ENCODE results near the gene ZBTB18. TPM values are rescaled to one million over a fixed set of nuclear protein-coding genes. Genes with fewer than 3 reads are reported as not detected.

ZBTB18 gene
- polyA plus RNA-seq, 3 donors, result 3.0 to 45.5 (median 3.6) TPM

GRCh38 chr1:244005455-244005854, 45.6 kb upstream of the ZBTB18 start:
- no peak for DNase-seq
- Mint-ChIP-seq H3K36me3 (no peaks in the 10 kb centered on the region), H3K4me3 (no peak overlapping the region), H3K27me3 (ENCODE audit: low read depth in 3 of 3) (peaks cover 0 to 6% (median 0%) of the 10 kb centered on the region in 3 donors), H3K9me3 (no peaks in the 10 kb centered on the region), H3K4me1 (peaks cover 19% of the 10 kb centered on the region), H3K27ac (no peak overlapping the region)
- no peak overlapping the region for H3K4me2 ChIP-seq (replicated peaks; ENCODE audit: extremely low read depth, low read length, poor library complexity, severe bottlenecking)
- no peak overlapping the region for H3K9ac ChIP-seq (ENCODE audit: insufficient read depth, low read length, poor library complexity, severe bottlenecking)
- H3K36me3 ChIP-seq (replicated peaks in 1 of 2; ENCODE audit: control insufficient read depth in 1 of 2, insufficient read depth in 2 of 2, low read length in 2 of 2), result no peaks in the 10 kb centered on the region
- H2AFZ ChIP-seq (ENCODE audit: insufficient read depth, low read depth, low read length, poor library complexity, severe bottlenecking), result no peak overlapping the region
- H3K27ac ChIP-seq (ENCODE audit: low read depth in 1 of 2, low read length in 2 of 2), result no peak overlapping the region
- no peaks in the 10 kb centered on the region for H4K20me1 ChIP-seq (ENCODE audit: insufficient read depth, low read length)
- no peaks in the 10 kb centered on the region for H3K27me3 ChIP-seq (ENCODE audit: control insufficient read depth in 2 of 2, insufficient read depth in 2 of 2, low read length in 2 of 2)
- peaks cover 9 to 13% of the 10 kb centered on the region in 2 donors for H3K4me1 ChIP-seq (ENCODE audit: control insufficient read depth in 1 of 2, insufficient read depth in 2 of 2, low read length in 2 of 2)
- no peak overlapping the region for H3K4me3 ChIP-seq (replicated peaks in 1 of 3; ENCODE audit: low read depth in 2 of 3, low read length in 3 of 3)
- 100% methylated on average over 2 of the region's 3 CpGs for WGBS (ENCODE audit: insufficient coverage)
- no peak for TF ChIP-seq CTCF (IDR thresholded peaks at IDR 0.05)
- H3K9me3 ChIP-seq (replicated peaks in 1 of 2; ENCODE audit: control insufficient read depth in 1 of 2, insufficient read depth in 1 of 2, low read length in 2 of 2), result no peaks in the 10 kb centered on the region
- H3K79me2 ChIP-seq (ENCODE audit: insufficient read depth, low read length), result no peaks in the 10 kb centered on the region
- intact Hi-C loops (cut with micrococcal nuclease), result no loop called here

- peaks cover 27% of the 10 kb centered on the region for H3K4me1 Mint-ChIP-seq
- Histone ChIP-seq H3K27ac (ENCODE audit: low read depth in 1 of 2, low read length in 2 of 2) (no peak overlapping the region), H3K9me3 (replicated peaks in 1 of 2; ENCODE audit: control insufficient read depth in 1 of 2, insufficient read depth in 1 of 2, low read length in 2 of 2) (no peaks in the 10 kb centered on the region), H2AFZ (ENCODE audit: insufficient read depth, low read depth, low read length, poor library complexity, severe bottlenecking) (no peak overlapping the region), H3K4me3 (replicated peaks in 1 of 3; ENCODE audit: low read depth in 2 of 3, low read length in 3 of 3) (no peak overlapping the region), H3K79me2 (ENCODE audit: insufficient read depth, low read length) (no peaks in the 10 kb centered on the region), H3K9ac (ENCODE audit: insufficient read depth, low read length, poor library complexity, severe bottlenecking) (no peak overlapping the region), H4K20me1 (ENCODE audit: insufficient read depth, low read length) (no peaks in the 10 kb centered on the region), H3K36me3 (replicated peaks in 1 of 2; ENCODE audit: control insufficient read depth in 1 of 2, insufficient read depth in 2 of 2, low read length in 2 of 2) (no peaks in the 10 kb centered on the region), H3K4me1 (ENCODE audit: control insufficient read depth in 1 of 2, insufficient read depth in 2 of 2, low read length in 2 of 2) (peaks cover 14 to 21% of the 10 kb centered on the region in 2 donors), H3K27me3 (ENCODE audit: control insufficient read depth in 2 of 2, insufficient read depth in 2 of 2, low read length in 2 of 2) (no peaks in the 10 kb centered on the region), H3K4me2 (replicated peaks; ENCODE audit: extremely low read depth, low read length, poor library complexity, severe bottlenecking) (no peak overlapping the region)
- H3K27ac Mint-ChIP-seq, result no peak overlapping the region
- H3K9me3 Mint-ChIP-seq, result no peaks in the 10 kb centered on the region
- no peak for DNase-seq
- H3K36me3 Mint-ChIP-seq, result no peaks in the 10 kb centered on the region
- intact Hi-C loops (cut with micrococcal nuclease), result no loop called here
- no peak overlapping the region for H3K4me3 Mint-ChIP-seq
- H3K27me3 Mint-ChIP-seq (ENCODE audit: low read depth in 3 of 3), result peaks cover 0 to 6% (median 0%) of the 10 kb centered on the region in 3 donors
- no CpG with 5 or more reads among the region's 3 CpGs for WGBS (ENCODE audit: insufficient coverage)
- no peak for TF ChIP-seq CTCF (IDR thresholded peaks at IDR 0.05)
Measured at GRCh38 chr1:244006381-244006901, 44.6 kb upstream of the ZBTB18 start.

All from CD14-positive monocyte (primary cell).